ENCODE measurements around the gene MLLT10.
A peak's percentile ranks its signal among the peaks of the same experiment; 100 is the strongest.

Gene MLLT10

DNA sequence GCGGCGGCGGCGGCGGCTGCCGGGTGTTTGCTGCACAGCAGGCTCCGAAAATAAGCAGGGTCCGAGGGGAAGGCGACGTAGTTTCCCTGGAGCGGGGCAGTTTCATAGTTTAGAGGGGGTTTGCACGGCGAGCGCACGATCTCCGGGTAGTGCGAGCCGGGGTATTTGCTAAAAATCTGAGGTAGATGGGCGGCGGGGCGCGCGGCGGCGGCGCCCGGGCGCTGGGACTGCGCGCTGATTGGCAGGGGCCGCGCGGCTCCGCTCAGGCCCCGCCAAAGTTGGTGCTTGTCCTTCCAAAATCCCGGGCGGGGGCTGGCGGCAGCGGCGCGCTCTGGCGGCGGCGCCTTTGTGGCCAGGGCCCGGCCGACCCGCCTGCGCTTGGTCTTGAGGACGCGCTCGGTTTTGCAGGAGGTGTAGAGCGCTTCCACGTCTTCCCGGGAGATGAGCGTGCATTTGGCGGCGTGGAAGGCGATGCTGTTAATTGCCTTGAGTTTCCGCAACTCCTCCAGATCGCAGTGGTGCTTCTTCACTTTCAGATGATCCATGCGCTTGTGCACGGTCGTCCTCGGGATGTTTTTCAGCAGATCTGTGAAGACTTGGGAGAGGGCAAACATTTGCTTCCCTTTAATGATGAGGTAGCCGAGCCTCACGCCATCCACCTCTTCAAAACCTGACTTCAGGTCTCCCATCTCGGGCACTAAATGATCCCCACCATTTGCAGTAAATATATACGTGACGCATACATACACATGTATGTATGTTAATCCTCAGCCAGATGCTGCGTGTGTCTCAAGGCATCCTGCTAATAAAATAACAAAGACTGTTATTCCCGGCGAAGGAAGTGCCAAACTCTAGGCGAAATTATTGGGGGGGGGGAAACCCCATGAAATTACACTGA is 16.6 kb upstream of the MLLT10 start:
- Mint-ChIP-seq H3K4me3 (peak overlapping the region; percentile 92), H3K27me3 (ENCODE audit: low read depth) (peaks cover 79% of the 10 kb centered on the region), H3K27ac (no peak overlapping the region), H3K9me3 (no peaks in the 10 kb centered on the region), H3K36me3 (ENCODE audit: low read depth) (no peaks in the 10 kb centered on the region), H3K4me1 (ENCODE audit: low read depth) (peaks cover 39% of the 10 kb centered on the region)
- peak; percentile 39 for DNase-seq (ENCODE audit: low spot score)

DNA sequence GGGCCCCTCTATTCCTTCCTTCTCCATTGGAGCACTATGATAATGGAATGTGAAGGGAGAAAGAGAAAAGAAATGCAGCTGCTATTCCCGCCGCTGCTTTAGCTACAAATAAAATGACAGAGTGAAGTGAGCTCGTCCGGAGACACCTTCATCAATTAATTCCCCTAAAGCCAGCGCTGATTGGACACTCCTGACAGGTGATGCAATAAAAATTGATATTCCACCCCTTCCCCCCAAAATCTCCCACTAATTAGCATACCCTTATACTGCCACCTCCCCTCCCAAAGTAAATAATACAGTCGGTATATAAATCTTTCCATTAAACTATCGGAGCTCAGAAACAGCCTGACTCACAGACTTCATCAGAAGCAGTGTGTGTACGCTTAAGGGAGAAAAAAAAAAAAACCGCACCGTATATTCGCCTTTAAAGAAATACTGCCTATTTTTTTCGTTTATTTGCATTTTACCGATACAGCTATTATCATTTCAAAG is 15.8 kb upstream of the MLLT10 start:
- no peaks in the 10 kb centered on the region for H3K9me3 Mint-ChIP-seq
- no peaks in the 10 kb centered on the region for H3K36me3 Mint-ChIP-seq (ENCODE audit: low read depth)
- peak overlapping the region; percentile 92 for H3K4me3 Mint-ChIP-seq
- DNase-seq (ENCODE audit: low spot score): no peak
- peaks cover 39% of the 10 kb centered on the region for H3K4me1 Mint-ChIP-seq (ENCODE audit: low read depth)
- H3K27ac Mint-ChIP-seq: peak overlapping the region; percentile 12
- H3K27me3 Mint-ChIP-seq (ENCODE audit: low read depth): peaks cover 78% of the 10 kb centered on the region

DNA sequence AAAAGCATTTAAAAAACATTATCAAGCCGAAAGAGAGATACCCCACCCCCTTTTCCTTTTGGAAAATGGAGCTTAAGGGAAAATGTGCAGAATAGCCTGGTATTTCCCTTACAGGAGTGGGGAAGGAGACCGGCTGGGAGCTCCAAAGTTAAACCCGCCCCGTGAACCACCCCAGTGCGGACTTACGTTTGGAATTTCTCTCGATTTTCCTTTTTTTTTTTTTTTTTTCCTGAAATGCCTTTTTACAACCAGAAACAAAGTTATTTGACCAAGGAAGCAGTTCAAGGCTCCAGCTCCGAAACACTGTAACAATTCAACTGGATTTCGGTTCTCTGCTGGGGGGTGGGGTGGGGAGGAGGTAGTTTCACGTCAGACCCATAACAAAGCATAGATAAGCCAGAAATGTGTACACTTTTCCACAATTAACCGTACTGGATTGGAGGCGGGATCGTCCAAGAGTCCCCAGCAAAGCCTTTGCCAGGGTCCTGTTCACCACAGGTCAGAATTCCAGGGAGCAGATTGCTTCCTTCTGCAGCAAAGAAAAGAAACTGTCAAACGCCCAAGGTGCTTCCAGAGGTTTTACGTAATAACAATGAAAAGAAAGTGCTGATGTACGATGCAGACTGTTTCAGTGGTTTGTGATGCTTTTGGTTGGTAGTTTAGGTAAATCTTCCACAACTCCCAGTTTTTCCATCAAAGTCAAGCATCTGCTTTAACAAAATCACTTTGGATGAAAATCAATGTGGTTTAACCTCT is 15.2 kb upstream of the MLLT10 start:
- H3K27me3 Mint-ChIP-seq (ENCODE audit: low read depth): peaks cover 77% of the 10 kb centered on the region
- peaks cover 2% of the 10 kb centered on the region for H3K36me3 Mint-ChIP-seq (ENCODE audit: low read depth)
- DNase-seq (ENCODE audit: low spot score): no peak
- peak overlapping the region; percentile 49 for H3K27ac Mint-ChIP-seq
- no peaks in the 10 kb centered on the region for H3K9me3 Mint-ChIP-seq
- peaks cover 42% of the 10 kb centered on the region for H3K4me1 Mint-ChIP-seq (ENCODE audit: low read depth)
- H3K4me3 Mint-ChIP-seq: peak overlapping the region; percentile 92

DNA sequence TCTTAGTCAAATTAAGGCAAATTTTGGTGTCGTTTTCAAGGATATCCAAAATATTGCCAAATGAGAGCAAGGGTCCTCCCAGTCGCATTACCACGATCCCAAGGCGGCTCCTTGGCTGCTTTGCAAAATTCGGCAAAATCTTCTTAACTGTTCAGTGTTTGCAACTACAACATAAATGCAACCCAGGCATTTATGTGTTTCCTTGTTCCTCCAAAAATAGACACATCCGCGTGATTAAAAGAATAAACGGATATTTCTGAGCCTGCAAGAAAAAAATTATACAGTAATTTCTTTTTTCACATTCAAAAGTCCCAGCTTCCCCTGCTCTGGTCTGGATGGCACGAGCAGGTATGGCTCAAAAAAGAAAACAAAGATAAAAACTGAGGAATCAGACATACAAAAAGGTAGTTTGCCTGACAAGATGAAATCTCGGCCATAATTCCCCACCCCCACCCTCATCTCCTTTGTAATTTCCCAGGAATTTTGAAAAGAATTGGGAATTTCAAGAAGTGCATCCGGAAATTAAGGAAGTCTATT is 14.6 kb upstream of the MLLT10 start:
- Mint-ChIP-seq H3K27me3 (ENCODE audit: low read depth) (peaks cover 74% of the 10 kb centered on the region), H3K4me1 (ENCODE audit: low read depth) (peaks cover 42% of the 10 kb centered on the region), H3K4me3 (peak overlapping the region; percentile 92), H3K36me3 (ENCODE audit: low read depth) (peaks cover 2% of the 10 kb centered on the region), H3K27ac (peak overlapping the region; percentile 62), H3K9me3 (no peaks in the 10 kb centered on the region)
- no peak for DNase-seq (ENCODE audit: low spot score)

DNA sequence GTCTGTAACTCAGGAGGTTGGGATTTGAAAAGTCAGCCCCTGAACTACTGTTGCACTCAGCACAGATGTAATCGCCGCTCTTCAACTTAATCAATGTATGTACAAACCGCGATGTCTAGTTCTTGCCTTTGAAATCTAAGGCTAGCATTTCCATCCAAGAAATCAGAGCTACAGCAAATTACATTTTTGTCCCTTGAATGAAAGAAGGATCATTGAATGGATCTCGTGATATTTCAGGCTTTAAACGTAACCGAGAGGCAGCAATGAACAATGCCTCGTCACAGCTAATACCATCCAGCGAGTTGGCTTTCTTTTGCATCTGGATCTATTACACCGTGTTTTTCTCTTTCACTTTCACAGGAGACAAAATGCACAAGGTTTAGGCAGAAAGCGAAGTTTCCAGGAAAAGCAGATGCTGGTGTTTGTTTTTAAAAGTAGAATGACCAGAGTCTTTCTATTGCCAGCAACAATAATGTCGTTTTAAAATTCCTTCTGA is 14.0 kb upstream of the MLLT10 start:
- Mint-ChIP-seq H3K9me3 (no peaks in the 10 kb centered on the region), H3K4me1 (ENCODE audit: low read depth) (peaks cover 47% of the 10 kb centered on the region), H3K4me3 (peak overlapping the region; percentile 92), H3K36me3 (ENCODE audit: low read depth) (peaks cover 2% of the 10 kb centered on the region), H3K27ac (peak overlapping the region; percentile 63), H3K27me3 (ENCODE audit: low read depth) (peaks cover 74% of the 10 kb centered on the region)
- DNase-seq (ENCODE audit: low spot score): no peak

DNA sequence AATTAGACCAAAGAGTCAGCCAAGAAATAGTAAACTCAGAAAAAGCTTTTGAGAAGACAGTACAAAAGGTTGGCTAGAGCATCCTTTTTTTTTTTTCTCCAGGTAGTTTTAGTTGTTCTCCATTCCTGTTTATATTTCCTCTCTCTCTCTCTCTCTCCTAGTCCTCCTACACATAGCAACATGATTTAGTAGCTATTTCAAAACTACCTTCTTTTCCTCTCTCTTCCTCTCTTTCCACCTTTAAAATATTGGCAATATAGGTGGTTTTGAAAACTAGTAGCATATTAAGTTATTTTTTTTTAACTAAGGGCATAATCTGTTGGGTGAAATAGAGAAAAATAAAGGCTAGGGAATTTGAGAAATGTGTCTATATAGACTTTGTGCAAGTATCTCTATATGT is 13.5 kb upstream of the MLLT10 start:
- H3K27ac Mint-ChIP-seq: peak overlapping the region; percentile 24
- peaks cover 74% of the 10 kb centered on the region for H3K27me3 Mint-ChIP-seq (ENCODE audit: low read depth)
- peaks cover 2% of the 10 kb centered on the region for H3K36me3 Mint-ChIP-seq (ENCODE audit: low read depth)
- peak overlapping the region; percentile 92 for H3K4me3 Mint-ChIP-seq
- H3K4me1 Mint-ChIP-seq (ENCODE audit: low read depth): peaks cover 52% of the 10 kb centered on the region
- DNase-seq (ENCODE audit: low spot score): no peak
- no peaks in the 10 kb centered on the region for H3K9me3 Mint-ChIP-seq

DNA sequence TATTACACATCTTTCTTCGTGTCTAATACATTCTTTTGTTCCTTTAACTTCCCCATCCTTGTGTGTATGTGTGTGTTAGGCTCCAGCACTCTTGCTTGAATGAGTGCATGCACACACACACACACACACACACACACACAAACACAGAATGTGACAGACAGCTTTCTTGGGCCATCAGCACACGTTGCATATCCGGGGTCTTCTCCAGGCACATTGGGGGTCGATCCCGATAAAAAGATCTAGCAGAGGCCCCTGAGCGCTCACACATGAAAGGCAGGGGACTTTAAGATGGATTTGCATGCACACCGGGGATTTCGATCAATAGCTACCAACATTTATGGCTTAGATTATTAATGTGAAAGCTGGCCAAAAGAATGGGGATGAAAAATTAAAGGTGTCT is 13.1 kb upstream of the MLLT10 start:
- H3K27ac Mint-ChIP-seq: no peak overlapping the region

DNA sequence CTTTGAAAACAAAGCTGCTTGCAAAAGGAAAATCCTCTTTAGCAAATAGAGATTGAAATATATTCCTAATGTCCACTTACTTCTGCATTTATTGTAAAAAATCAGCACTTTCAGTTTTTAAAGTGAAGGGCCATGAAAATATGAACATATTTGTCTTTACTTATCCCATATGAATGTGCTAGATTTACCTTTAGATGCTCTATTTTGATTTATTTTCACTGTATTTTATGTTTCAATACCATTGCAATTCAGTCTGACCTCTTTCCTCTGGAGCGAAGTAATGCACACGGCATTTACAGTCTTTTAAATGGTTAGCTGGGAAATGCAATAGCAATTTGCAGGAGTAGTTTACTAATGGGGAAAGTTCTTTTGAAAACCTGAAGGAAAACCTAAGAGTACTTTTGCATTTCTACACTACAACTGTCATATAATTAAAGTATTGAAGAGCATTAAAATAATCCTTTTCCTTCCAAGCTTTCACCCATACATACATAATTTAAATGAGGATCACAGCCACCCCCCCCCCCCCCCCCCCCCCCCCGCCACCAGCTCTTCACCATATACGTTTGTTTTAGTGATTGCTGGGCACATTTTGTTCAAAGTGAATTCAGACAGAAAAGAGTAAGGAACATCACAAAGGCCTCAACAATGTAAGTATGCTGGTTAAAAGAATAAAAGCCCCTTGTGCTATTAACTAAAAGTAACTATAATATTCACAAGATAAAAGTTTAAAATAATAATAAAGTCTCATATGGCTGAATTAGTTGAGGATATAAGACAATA is 12.1 kb upstream of the MLLT10 start:
- no peak for DNase-seq (ENCODE audit: low spot score)
- Mint-ChIP-seq H3K9me3 (no peaks in the 10 kb centered on the region), H3K27ac (no peak overlapping the region), H3K4me1 (ENCODE audit: low read depth) (peaks cover 53% of the 10 kb centered on the region), H3K4me3 (no peak overlapping the region), H3K36me3 (ENCODE audit: low read depth) (peaks cover 2% of the 10 kb centered on the region), H3K27me3 (ENCODE audit: low read depth) (peaks cover 73% of the 10 kb centered on the region)

More for the DNA sequence above, 13.1 kb upstream of the MLLT10 start:
- Mint-ChIP-seq H3K4me1 (ENCODE audit: low read depth) (peaks cover 50% of the 10 kb centered on the region), H3K4me3 (peak overlapping the region; percentile 92), H3K9me3 (no peaks in the 10 kb centered on the region), H3K27me3 (ENCODE audit: low read depth) (peaks cover 71% of the 10 kb centered on the region), H3K36me3 (ENCODE audit: low read depth) (peaks cover 2% of the 10 kb centered on the region)
- no peak for DNase-seq (ENCODE audit: low spot score)

DNA sequence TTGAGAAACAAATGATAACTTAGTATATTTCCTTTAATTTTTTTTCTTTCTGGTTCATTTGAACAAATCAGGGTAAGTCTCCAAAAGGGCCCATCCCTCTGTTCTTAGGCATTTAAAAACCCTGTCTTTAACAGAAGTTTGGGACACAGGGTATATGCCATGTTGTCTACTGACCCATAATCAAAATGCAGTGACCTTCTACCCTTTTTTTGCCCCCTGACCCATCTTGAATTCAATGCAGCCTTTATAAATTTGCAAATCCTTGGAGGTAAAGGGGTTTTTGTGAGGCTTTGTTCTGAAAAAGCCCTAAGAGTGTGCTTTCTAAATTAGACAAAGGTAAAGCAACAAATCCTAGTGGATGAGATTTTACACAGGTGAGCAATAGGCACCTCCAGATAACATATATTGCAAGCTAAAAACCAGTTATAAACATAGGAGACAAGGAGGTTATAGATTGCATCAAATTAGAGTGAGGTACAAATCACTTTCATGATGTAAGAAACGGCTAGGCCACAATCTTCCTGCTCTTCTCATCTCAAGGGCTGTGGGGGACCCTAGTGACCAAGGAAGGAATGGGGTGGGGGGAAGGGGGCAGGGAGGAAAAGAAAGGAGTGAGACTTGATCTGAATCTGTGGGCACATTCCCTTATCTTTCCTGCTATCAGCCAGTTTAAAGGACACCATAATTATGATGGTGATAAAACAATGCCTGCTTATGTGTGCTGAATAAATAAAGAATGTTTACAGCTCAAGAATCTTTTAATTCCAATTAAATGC is 11.2 kb upstream of the MLLT10 start:
- peaks cover 2% of the 10 kb centered on the region for H3K36me3 Mint-ChIP-seq (ENCODE audit: low read depth)
- H3K27ac Mint-ChIP-seq: no peak overlapping the region
- H3K4me3 Mint-ChIP-seq: no peak overlapping the region
- H3K27me3 Mint-ChIP-seq (ENCODE audit: low read depth): peaks cover 73% of the 10 kb centered on the region
- DNase-seq (ENCODE audit: low spot score): no peak
- peaks cover 52% of the 10 kb centered on the region for H3K4me1 Mint-ChIP-seq (ENCODE audit: low read depth)
- H3K9me3 Mint-ChIP-seq: no peaks in the 10 kb centered on the region

DNA sequence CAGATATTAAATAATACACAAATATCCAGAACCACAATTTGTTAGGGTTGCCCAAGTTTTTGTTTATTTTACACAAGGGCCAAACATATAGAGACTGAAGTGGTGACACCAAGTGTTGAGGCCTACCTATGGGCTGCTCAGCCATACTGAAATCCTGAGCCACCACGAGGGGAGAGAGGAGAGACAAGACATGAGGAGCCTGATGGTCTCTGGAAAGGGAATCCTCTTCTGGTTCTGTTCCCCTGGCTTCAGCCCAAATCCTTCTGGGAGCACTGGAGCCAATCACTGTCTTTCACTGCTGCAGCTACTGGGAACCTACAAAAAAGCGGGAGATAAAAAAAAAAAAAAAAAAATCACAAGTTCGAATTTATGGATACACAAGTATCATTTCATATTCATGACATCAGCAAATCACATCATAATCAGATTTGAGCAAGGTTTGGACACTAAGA is 10.4 kb upstream of the MLLT10 start:
- no peaks in the 10 kb centered on the region for H3K9me3 Mint-ChIP-seq
- peaks cover 2% of the 10 kb centered on the region for H3K36me3 Mint-ChIP-seq (ENCODE audit: low read depth)
- no peak overlapping the region for H3K27ac Mint-ChIP-seq
- peaks cover 73% of the 10 kb centered on the region for H3K27me3 Mint-ChIP-seq (ENCODE audit: low read depth)
- no peak for DNase-seq (ENCODE audit: low spot score)
- H3K4me1 Mint-ChIP-seq (ENCODE audit: low read depth): peaks cover 45% of the 10 kb centered on the region
- H3K4me3 Mint-ChIP-seq: peak overlapping the region; percentile 39

DNA sequence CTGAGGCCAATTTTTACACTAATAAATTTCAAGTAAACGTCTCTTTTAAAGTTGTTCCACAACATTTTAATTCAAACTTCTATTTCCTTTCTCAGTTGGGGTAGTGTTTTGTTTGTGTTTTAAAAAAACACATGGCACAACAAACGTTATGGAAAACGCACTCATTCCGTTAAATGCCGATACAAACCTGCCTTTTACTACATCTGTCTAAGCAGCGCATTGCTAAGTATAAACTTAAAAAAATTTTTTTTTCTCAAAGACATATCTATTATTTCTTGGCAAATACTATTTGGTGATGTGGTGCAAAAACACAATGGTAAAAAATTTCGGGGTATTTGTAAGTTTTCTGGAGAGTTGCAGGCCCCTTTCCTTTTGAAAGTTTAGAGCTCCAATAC is 9.9 kb upstream of the MLLT10 start:
- peaks cover 73% of the 10 kb centered on the region for H3K27me3 Mint-ChIP-seq (ENCODE audit: low read depth)
- no peaks in the 10 kb centered on the region for H3K9me3 Mint-ChIP-seq
- no peak overlapping the region for H3K4me3 Mint-ChIP-seq
- H3K27ac Mint-ChIP-seq: no peak overlapping the region
- H3K36me3 Mint-ChIP-seq (ENCODE audit: low read depth): peaks cover 2% of the 10 kb centered on the region
- no peak for DNase-seq (ENCODE audit: low spot score)
- H3K4me1 Mint-ChIP-seq (ENCODE audit: low read depth): peaks cover 41% of the 10 kb centered on the region

DNA sequence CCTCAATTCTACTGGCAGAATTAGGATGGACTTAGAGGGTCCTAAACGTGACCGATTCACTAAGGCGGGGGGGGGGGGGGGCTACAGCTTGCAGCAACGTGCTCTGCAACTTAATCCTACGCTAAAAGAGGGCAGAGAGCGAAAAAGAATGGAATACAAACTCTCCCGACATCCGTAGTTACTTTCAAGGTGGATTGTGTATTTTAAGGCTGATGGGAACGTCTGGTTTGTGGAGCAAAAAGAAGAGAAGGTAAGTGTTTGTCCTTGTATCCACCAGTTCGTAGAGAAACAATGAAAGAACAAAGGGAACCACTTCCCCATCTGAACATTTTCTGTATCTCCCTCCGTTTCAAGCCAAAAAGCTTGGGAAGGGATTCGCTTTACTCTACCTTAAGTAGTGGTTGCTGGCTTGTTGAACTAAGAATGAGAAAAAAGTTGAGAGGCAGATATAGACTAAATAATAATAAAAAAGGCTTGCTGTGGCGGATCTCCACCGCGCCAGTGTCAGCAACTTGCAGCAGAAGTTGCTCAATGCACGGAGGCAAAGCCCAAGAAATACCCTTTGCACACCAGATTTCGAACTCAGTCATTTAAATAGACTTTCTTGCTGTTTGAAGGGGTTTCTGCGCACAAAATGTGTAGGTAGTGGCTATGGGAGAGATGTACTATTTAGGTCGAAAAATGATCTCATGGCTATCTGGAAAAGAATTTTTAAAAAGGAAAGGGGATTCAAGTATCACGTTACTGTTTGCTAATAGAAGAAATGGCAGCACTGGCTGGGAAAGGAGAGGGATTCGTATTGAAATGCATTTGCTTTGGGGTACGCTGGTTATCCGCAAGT is 9.3 kb upstream of the MLLT10 start:
- Mint-ChIP-seq H3K4me1 (ENCODE audit: low read depth) (peaks cover 34% of the 10 kb centered on the region), H3K9me3 (no peaks in the 10 kb centered on the region), H3K27me3 (ENCODE audit: low read depth) (peaks cover 73% of the 10 kb centered on the region), H3K36me3 (ENCODE audit: low read depth) (peaks cover 2% of the 10 kb centered on the region), H3K4me3 (peak overlapping the region; percentile 93), H3K27ac (peak overlapping the region; percentile 99)
- no peak for DNase-seq (ENCODE audit: low spot score)

Data from T-helper 2 cell treated with Interferon-gamma antibody and Interleukin-4, amounts not matched to agents 5 μg/mL and 100 μg/mL, for 36 hours (primary cell).